ENCODE results near the gene HK1. TPM values are rescaled to one million over a fixed set of nuclear protein-coding genes. Genes with fewer than 3 reads are reported as not detected.
A peak's percentile ranks its signal among the peaks of the same experiment; 100 is the strongest.

HK1 gene
- total RNA-seq, 1 donor from 2014 or later = 128 TPM

DNA sequence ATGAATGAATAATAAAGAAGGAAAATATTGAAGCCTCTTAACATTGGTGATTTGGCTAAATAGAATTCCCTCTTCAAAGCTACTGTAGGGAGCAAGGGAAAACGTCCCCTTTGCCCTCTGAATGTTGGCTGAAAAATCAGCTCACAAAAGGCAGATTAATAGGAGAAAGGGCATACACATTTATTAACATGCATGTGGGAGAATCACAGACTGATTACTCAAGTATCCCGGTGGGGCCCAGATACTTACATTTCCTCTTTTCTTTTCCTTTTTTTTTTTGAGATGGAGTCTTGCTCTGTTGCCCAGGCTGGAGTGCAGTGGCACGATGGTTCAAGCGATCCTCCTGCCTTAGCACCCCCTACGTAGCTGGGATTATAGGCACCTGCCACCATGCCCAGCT is 68.5 kb downstream of the HK1 start:
- no peak for TF ChIP-seq CTCF (IDR thresholded peaks at IDR 0.05)
- Histone ChIP-seq H3K27me3 (no peaks in the 10 kb centered on the region), H3K9me3 (no peaks in the 10 kb centered on the region), H3K4me1 (peaks cover 0 to 37% of the 10 kb centered on the region in 2 donors), H3K4me3 (no peak overlapping the region), H3K27ac (peak overlapping the region; percentile 47 to 55), H3K36me3 (peaks cover 17 to 32% of the 10 kb centered on the region in 2 donors)
- no peak for DNase-seq (ENCODE audit: low spot score in 2 of 2)
- intact Hi-C loops (cut with DNase I) = no loop called here

- H3K27me3 ChIP-seq = no peaks in the 10 kb centered on the region
- H3K9me3 ChIP-seq = no peaks in the 10 kb centered on the region
- no peak for TF ChIP-seq CTCF (IDR thresholded peaks at IDR 0.05)
- intact Hi-C loops (cut with DNase I) = loop anchor here (2.0 kb wide), 1 partner anchor 16 kb away; no protein-coding TSS in a partner anchor
- H3K4me3 ChIP-seq = no peak overlapping the region
- peaks cover 0 to 44% of the 10 kb centered on the region in 2 donors for H3K4me1 ChIP-seq
- peaks cover 15 to 31% of the 10 kb centered on the region in 2 donors for H3K36me3 ChIP-seq
- H3K27ac ChIP-seq = peak overlapping the region; percentile 56 to 75
- DNase-seq (ENCODE audit: low spot score in 2 of 2) = peak in 1 of 2 donors; percentile 91
Measured at GRCh38 chr10:69348816-69349541, 70.7 kb downstream of the HK1 start.

GRCh38 chr10:69349542-69349888 is 71.2 kb downstream of the HK1 start:
- peaks cover 0 to 44% of the 10 kb centered on the region in 2 donors for H3K4me1 ChIP-seq
- no peaks in the 10 kb centered on the region for H3K27me3 ChIP-seq
- no peaks in the 10 kb centered on the region for H3K9me3 ChIP-seq
- no peak for DNase-seq (ENCODE audit: low spot score in 2 of 2)
- H3K4me3 ChIP-seq = no peak overlapping the region
- H3K36me3 ChIP-seq = peaks cover 11 to 25% of the 10 kb centered on the region in 2 donors
- peak overlapping the region; percentile 56 to 75 for H3K27ac ChIP-seq
- intact Hi-C loops (cut with DNase I) = loop anchor here (2.0 kb wide), 1 partner anchor 17 kb away; no protein-coding TSS in a partner anchor
- no peak for TF ChIP-seq CTCF (IDR thresholded peaks at IDR 0.05)

DNA sequence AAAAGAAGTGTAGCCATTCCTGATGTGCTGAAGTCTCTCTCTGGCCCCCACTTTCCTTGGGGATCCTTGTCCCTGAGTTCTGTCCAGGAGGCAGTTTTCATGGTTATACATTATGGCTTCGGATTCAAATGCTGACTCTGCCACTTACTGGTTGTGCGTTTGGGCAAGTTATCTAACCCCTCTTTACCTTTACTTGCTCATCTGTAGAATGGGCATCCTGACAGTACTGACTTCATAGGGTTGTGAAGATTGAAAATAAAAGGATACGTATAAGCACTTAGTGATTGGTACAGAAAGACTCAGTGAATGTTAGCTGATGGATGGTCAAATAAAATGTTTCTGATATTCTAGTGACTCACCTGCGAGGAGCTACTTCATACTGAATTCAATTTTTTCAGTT is 73.3 kb downstream of the HK1 start:
- H3K4me1 ChIP-seq = peaks cover 0 to 38% of the 10 kb centered on the region in 2 donors
- TF ChIP-seq CTCF (IDR thresholded peaks at IDR 0.05) = no peak
- H3K9me3 ChIP-seq = no peaks in the 10 kb centered on the region
- no peaks in the 10 kb centered on the region for H3K27me3 ChIP-seq
- H3K4me3 ChIP-seq = no peak overlapping the region
- intact Hi-C loops (cut with DNase I) = no loop called here
- no peak for DNase-seq (ENCODE audit: low spot score in 2 of 2)
- peak overlapping the region in 1 of 2 donors; percentile 30 for H3K27ac ChIP-seq
- peaks cover 4 to 12% of the 10 kb centered on the region in 2 donors for H3K36me3 ChIP-seq

GRCh38 chr10:69352569-69353264 is 74.4 kb downstream of the HK1 start:
- peaks cover 0 to 36% of the 10 kb centered on the region in 2 donors for H3K4me1 ChIP-seq
- no peaks in the 10 kb centered on the region for H3K9me3 ChIP-seq
- H3K27ac ChIP-seq = peak overlapping the region; percentile 38 to 54
- intact Hi-C loops (cut with DNase I) = no loop called here
- H3K27me3 ChIP-seq = no peaks in the 10 kb centered on the region
- no peak overlapping the region for H3K4me3 ChIP-seq
- TF ChIP-seq CTCF (IDR thresholded peaks at IDR 0.05) = no peak
- no peak for DNase-seq (ENCODE audit: low spot score in 2 of 2)
- H3K36me3 ChIP-seq = peaks cover 2 to 12% of the 10 kb centered on the region in 2 donors
